Stimulated activated CD4-positive, alpha-beta T cell treated with anti-CD3 and anti-CD28 coated beads, Interleukin-15, amount 100 ng/mL, for 24 hours (primary cell): ENCODE results near the gene TDRD5.
"Not testable (repeated sequence)": the region's sequence is repeated elsewhere in the genome, so short reads cannot be mapped to it uniquely, and the experiment has no call there.

ENCODE experiments used
- DNase-seq: peaks from one replicate; pipeline ENCODE4 v3.0.0-alpha.2; 2020

Gene TDRD5

GRCh38 chr1:179612361-179612760 lies 20.7 kb downstream of the TDRD5 start:
- DNase-seq: no peak

- no peak for DNase-seq
Measured at GRCh38 chr1:179630719-179631118, 39.1 kb downstream of the TDRD5 start.

GRCh38 chr1:179632868-179633267 lies 41.2 kb downstream of the TDRD5 start:
- no peak for DNase-seq

GRCh38 chr1:179637211-179637860 lies 45.7 kb downstream of the TDRD5 start:
- DNase-seq: no peak

GRCh38 chr1:179661018-179661417 lies 69.4 kb downstream of the TDRD5 start:
- DNase-seq: no peak

GRCh38 chr1:179663810-179664209 lies 72.2 kb downstream of the TDRD5 start:
- no peak for DNase-seq

GRCh38 chr1:179677882-179678281 lies 86.2 kb downstream of the TDRD5 start:
- DNase-seq: no peak

- DNase-seq: not testable (repeated sequence)
Measured at GRCh38 chr1:179694530-179694929, 102.9 kb downstream of the TDRD5 start.

GRCh38 chr1:179702946-179703539 lies 111.4 kb downstream of the TDRD5 start:
- no peak for DNase-seq

GRCh38 chr1:179706339-179706941 lies 114.8 kb downstream of the TDRD5 start:
- DNase-seq: peak; percentile 70

GRCh38 chr1:179707406-179707805 lies 115.8 kb downstream of the TDRD5 start:
- DNase-seq: no peak

GRCh38 chr1:179708434-179709195 lies 117.0 kb downstream of the TDRD5 start:
- no peak for DNase-seq

GRCh38 chr1:179709841-179710329 lies 118.3 kb downstream of the TDRD5 start:
- DNase-seq: no peak

GRCh38 chr1:179714159-179714558 lies 122.5 kb downstream of the TDRD5 start:
- no peak for DNase-seq

- DNase-seq: no peak
Measured at GRCh38 chr1:179714623-179715022, 123.0 kb downstream of the TDRD5 start.

GRCh38 chr1:179719272-179719671 lies 127.6 kb downstream of the TDRD5 start:
- no peak for DNase-seq

- DNase-seq: no peak
Measured at GRCh38 chr1:179728271-179728670, 136.6 kb downstream of the TDRD5 start.

GRCh38 chr1:179729881-179730280 lies 138.2 kb downstream of the TDRD5 start:
- DNase-seq: no peak

GRCh38 chr1:179731643-179732042 lies 140.0 kb downstream of the TDRD5 start:
- no peak for DNase-seq
